HG03159 (cell line): Measurements from ENCODE around the gene HIBCH.

Experiments
- ATAC-seq: cut with Tn5 transposase; IDR thresholded peaks from one replicate; pipeline ENCODE4 v1.9.1; 2021; ENCODE audit warnings: mild to moderate bottlenecking, moderate library complexity; ENCODE audit not compliant: unreplicated experiment

HIBCH gene

DNA sequence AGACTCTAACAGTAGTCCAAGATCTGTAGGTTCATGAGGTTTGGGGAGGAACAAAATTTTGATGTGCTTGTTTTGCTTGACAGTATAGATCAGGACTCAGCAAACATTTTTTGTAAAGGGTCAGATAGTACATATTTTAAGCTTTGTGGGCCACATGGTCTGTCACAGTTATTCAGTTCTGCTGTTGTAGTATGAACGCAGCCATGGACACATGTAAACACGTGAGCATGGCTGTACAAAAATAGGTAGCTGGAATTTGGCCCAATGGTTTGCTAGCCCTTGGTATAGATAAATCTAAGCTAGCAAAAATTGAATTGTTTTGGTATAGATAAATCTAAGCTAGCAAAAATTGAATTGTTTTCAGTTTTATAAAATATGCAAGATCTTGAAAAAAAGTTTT, 120.5 kb downstream of the HIBCH start:
- ATAC-seq: no peak

DNA sequence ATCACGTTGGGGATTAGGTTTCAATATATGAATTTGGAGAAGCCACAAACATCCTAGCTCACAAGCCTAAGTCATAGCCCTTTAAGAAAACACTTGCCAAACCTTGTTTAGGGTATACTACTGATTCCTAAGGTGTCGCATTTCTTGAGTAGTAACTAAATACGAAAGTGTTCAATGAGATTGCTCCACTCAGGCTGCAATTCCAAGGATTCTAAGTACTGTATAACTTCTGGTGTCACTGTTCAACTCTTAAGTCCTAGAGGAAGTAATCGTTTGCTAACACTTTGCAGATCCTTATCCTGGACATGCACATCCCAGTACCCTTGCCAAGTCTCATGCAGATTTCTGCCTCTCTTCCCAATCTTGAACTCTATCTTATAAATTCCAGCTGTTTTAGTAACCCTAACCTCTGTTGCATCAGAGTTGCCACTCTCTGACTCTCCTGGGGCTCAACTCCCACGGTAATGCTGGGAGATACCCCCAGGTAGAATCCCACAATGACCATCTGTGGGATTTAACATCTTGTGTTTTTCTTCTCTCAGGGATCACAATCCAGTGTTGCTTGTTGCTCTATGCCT, 122.4 kb downstream of the HIBCH start:
- no peak for ATAC-seq

DNA sequence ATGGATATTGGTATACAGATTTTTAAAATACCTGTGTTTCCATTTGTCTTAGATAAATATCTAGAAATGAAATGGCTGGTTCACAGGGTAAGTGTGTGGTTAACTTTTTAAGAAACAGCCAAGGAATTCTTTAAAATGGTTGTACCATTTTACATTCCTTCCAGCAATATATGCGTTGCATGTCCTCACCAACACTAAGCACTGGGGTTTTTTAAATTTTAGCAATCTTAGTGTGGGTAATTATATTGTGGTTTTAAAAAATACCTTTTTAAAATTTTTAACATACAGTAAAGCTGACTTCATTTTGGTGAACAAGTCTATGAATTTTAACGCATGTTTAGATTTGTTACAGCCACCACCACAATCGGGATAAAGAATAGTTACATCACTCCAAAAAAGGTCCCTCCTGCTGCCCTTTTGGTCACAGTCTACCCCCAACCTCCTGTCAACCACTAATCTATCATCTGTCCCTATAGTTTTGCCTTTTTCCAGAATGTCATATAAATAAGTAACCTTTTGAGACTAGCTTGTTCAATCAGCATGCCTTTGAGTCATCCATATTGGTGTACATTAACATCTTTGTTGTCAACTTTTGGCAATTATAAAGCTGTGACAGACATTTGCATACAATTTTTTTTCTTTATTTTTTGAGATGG, 129.0 kb downstream of the HIBCH start:
- no peak for ATAC-seq

GRCh38 chr2:190188289-190188688, 131.3 kb downstream of the HIBCH start:
- ATAC-seq: no peak

DNA sequence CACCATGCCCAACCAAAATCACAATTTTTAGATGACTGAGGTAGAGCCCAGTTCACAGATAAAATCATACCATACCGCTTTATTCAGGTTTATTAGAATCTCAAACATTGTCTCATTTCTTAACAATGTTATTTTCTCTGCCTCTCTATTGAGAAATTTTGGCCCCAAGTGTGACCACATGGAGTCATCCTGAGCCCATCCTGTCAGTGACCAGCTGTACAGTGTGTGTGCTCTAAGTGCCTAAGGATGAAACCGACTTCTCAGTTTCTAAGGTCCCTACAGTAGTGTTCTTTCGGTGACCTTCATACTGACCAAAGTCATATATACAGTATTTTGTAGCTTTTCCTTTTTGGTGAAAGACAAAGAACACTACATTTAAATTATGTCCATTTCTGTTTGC, 133.4 kb downstream of the HIBCH start:
- ATAC-seq: no peak

DNA sequence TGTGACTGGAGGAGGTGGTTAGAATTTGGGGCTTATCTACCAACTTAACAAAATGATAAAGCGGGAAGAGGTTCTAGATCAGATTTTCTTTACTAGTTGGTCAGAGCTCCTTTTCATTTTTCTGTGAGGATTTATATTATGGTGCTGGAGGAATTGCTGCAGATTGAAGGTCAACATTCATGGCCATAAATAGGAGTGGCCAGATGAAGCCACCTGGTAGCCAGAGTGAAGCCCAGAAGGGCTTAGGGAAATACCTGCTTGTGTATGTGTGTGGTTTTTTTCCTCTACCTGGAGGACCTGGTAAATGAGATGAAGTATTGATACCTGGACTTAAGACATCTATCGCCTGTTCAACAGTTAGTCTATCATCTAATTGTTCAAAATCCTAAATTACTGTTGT, 134.2 kb downstream of the HIBCH start:
- ATAC-seq: no peak

GRCh38 chr2:190184460-190184859, 135.2 kb downstream of the HIBCH start:
- ATAC-seq: no peak

- no peak for ATAC-seq
Observed at GRCh38 chr2:190183539-190183938, 136.1 kb downstream of the HIBCH start.

DNA sequence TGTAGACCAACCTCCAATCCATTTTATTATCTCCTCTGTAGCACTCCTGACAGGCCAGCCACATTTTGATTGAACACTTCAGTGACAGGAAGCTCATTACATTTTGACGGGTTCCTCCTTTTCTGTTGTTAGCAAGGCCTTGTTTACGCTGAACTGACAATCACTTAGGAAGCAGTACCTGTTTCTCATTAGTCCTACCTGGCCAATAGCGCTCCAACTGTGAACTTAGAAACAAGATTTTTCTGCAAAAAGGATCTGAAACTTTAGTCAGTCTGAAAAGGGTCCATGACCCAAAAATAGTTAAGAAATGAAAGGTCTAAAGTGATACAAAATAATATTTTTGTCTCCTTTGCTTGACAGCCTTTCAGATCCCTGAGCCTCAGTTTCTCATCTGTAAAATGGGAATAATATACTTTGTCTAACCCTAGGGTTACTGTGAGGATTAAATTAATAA, 137.5 kb downstream of the HIBCH start:
- peak; percentile 34 for ATAC-seq

DNA sequence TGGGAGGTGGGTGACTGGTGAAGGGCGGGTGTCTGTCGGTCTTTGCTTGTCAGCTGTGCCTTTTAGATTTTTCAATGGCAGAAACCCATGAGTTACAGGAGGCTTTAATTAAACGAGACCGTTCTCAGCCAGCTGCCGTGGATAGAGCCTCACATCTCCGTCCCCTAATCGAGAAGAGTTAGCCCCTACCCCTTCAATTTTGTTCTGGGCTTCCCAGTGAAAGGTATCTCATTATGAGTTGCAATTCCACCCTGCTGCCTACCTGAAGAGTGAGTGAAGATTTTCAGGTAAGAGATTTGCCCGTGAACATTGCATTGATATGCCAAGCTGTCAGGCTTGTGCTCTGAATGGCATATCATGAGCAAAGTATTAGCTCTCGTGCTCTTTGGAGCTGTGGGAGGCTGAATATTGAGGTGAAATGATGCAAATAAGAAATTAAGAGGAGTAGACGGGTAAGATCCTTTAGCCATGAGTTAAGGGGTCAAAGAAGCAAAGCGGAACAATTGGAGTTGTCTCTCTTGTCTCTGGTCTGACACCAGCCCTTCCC, 138.4 kb downstream of the HIBCH start:
- ATAC-seq: no peak

GRCh38 chr2:190180313-190181122, 139.1 kb downstream of the HIBCH start:
- peak; percentile 82 for ATAC-seq

- ATAC-seq: no peak
Observed at GRCh38 chr2:190179754-190180312, 139.8 kb downstream of the HIBCH start.

DNA sequence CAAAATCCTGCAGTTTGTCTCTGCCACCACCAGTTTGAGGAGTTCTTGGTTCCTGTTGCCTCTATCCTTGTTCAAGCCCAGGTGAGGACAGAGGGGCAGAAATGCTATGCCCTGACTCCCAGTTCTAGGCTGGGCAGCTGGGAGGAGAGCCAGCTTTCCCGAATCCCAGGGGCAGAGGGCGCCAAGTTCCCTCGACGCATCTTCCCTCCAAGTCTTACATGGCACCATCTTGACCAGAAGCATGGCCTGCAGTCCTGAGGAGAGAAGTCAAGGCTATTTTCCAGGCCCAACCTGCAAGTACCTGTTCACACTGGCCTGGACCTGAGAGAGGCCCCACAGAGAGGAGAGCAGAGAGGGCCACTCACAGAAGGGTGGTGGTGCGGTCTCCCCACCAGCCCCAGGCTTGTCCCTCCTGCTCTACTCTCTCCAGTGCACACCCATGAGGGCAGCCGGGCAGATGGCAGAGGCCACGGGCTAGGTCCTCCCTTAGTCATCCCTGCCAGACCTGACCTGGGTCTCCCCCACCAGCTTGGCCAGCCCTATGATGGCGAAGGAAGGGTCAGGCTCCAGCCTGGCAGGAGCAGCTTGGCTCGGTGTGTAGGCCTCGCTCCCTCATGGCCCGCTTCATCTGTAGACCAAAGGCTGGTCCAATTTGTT, 141.4 kb downstream of the HIBCH start:
- no peak for ATAC-seq

GRCh38 chr2:190177249-190178040, 142.2 kb downstream of the HIBCH start:
- no peak for ATAC-seq

DNA sequence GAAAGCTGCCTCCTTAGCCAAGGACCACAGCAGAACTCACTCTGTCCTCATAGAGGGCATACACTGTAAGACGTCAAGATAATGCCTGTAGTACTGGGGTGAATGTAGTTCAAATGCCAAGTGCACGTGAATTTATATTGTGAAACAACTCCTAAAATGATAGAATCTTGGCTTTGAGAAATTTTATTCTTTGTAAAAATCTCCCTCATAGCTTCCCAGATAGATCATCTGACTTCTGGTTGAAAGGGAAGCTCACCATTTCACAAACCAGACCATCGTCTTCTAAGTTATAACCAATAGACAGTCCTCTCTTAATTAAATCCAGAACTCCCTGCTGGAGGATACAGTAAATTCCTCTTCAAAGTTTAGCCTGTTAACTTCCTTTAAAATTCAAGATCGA, 146.2 kb downstream of the HIBCH start:
- no peak for ATAC-seq

GRCh38 chr2:190170673-190171072, 149.0 kb downstream of the HIBCH start:
- ATAC-seq: no peak

DNA sequence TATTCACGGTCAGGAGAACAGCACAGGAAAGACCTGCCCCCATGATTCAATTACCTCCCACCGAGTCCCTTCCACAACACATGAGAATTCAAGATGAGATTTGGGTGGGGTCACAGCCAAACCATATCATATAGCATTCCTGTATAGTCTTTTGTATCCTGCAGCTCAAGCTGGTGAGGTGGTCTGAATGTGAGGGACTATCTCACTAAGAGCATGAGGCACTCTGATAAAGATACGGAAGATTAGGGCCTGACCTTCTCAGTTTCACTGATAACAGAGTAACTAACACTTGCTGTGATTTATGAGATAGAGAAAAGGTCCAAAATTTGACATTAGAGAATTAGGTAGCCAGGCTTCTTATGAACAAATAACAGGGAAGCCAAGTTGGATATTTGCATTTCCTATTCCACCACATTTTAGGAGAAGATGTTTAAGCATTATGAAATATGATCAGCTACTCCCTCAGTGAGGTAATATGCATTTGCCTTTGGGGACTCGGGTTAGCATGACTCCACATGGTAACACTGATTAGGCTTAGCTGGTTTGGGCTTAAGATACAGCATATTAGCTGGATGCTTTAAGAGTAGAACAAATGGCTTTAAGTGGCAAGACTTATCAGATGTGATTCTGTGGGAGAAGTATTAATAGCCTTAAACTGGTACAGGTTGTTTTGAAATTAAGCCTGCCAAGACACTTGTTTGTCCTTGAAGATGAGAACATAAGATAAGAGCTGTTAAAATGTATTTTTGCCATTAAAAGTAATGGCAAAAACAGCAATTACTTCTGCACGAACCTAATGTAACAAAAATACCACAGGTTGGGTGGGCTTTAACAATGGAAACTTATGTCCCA, 150.2 kb downstream of the HIBCH start:
- no peak for ATAC-seq

- ATAC-seq: no peak
Observed at GRCh38 chr2:190167702-190168101, 151.9 kb downstream of the HIBCH start.

DNA sequence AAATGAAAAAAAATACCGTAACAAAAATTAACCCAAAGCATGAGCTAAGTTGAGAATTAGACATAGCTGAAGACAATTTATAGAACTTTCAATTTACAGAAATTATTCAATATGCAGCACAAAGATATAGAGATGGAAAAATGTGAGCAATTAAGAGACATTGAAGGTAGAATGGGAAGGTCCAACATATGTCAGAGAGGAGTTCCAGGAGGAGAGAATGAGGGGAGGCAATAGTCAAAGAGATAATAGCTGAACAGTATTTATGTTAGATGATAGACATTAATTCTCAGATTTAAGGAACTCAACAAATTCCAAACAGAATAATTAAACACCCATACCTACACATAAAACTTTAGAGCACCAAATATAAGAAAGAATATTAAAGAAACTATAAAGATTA, 154.1 kb downstream of the HIBCH start:
- ATAC-seq: no peak
